Testis (tissue), 2 donors: ENCODE results near the gene F8.

Experiments used
- POLR2A ChIP-seq: fragments of 450-650 bp; IDR thresholded peaks from one replicate; pipeline ENCODE4 v1.6.1; 2017; ENCODE audit warnings: antibody characterized with exemption, mild to moderate bottlenecking, moderate library complexity
- TF ChIP-seq, protein P1 (sequence below), 3 experiments: fragments of 450-650 bp in 2 of 3; fragments of 200-600 bp in 1 of 3; sonication (generic) in 1 of 3; IDR thresholded peaks; one replicate each; pipeline ENCODE4 v1.5.1; 2016 to 2019; ENCODE audit warnings: antibody characterized with exemption in 3 of 3, mild to moderate bottlenecking in 2 of 3, moderate library complexity in 1 of 3

DNA sequence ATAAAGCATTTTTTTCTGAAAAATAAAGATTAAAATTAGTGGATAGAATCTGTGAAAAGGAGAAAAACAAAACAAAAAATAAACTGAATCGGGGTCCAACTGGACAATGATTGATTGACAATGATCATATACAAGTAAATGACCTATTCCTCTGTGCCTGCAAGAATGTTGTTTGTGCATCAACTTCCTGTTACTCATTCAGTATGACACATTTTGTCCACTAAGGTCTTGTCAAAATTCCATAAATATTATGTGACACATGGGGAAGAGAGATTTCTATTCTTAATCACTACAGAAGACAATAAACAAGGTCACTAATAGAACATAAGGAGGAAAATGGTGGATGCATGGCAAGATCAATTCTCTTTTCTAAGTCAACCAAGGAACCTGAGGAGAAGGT lies 54.9 kb downstream of the F8 start:
- no peak for TF ChIP-seq POLR2A
- TF ChIP-seq, protein P1, sequence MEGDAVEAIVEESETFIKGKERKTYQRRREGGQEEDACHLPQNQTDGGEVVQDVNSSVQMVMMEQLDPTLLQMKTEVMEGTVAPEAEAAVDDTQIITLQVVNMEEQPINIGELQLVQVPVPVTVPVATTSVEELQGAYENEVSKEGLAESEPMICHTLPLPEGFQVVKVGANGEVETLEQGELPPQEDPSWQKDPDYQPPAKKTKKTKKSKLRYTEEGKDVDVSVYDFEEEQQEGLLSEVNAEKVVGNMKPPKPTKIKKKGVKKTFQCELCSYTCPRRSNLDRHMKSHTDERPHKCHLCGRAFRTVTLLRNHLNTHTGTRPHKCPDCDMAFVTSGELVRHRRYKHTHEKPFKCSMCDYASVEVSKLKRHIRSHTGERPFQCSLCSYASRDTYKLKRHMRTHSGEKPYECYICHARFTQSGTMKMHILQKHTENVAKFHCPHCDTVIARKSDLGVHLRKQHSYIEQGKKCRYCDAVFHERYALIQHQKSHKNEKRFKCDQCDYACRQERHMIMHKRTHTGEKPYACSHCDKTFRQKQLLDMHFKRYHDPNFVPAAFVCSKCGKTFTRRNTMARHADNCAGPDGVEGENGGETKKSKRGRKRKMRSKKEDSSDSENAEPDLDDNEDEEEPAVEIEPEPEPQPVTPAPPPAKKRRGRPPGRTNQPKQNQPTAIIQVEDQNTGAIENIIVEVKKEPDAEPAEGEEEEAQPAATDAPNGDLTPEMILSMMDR (IDR thresholded peaks at IDR 0.05): no peak
